MM.1S (cell line): Measurements from ENCODE around the gene ADRA1B.

Experiments used
- DNase-seq: peaks from one replicate; pipeline ENCODE4 v3.0.0-alpha.2; 2015
- H2AFZ ChIP-seq: fragments of 300-600 bp; sonication (generic); 2 replicates; pipeline ENCODE4 v1.6.0; 2016; ENCODE audit warnings: antibody characterized with exemption, low read length
- H3F3A ChIP-seq: fragments of 300-600 bp; sonication (generic); 2 replicates; pipeline ENCODE4 v1.6.1; 2016; ENCODE audit warnings: mild to moderate bottlenecking, antibody characterized with exemption, low read length, moderate library complexity, mixed read lengths; ENCODE audit not compliant: insufficient read depth
- H3K27ac ChIP-seq: fragments of 300-600 bp; sonication (generic); 2 replicates; pipeline ENCODE4 v1.5.1; 2016; ENCODE audit warnings: mild to moderate bottlenecking, low read length
- H3K27me3 ChIP-seq: fragments of 300-600 bp; sonication (generic); replicated peaks from 2 replicates; pipeline ENCODE4 v1.6.0; 2016; ENCODE audit warnings: low read length; ENCODE audit not compliant: insufficient read depth
- H3K36me3 ChIP-seq: fragments of 300-600 bp; sonication (generic); replicated peaks from 2 replicates; pipeline ENCODE4 v1.6.1; 2016; ENCODE audit warnings: mild to moderate bottlenecking, low read length, mixed read lengths; ENCODE audit not compliant: insufficient read depth
- H3K4me1 ChIP-seq: fragments of 300-600 bp; sonication (generic); 2 replicates; pipeline ENCODE4 v1.6.1; 2016; ENCODE audit warnings: low read length, mixed read lengths
- H3K4me2 ChIP-seq: fragments of 300-600 bp; sonication (generic); 2 replicates; pipeline ENCODE4 v1.6.0; 2016; ENCODE audit warnings: low read depth, low read length
- H3K4me3 ChIP-seq: fragments of 300-600 bp; sonication (generic); 2 replicates; pipeline ENCODE4 v1.5.1; 2016; ENCODE audit warnings: low read length, mixed read lengths
- H3K79me2 ChIP-seq: fragments of 300-600 bp; sonication (generic); 2 replicates; pipeline ENCODE4 v1.6.1; 2016; ENCODE audit warnings: mixed run types, low read length, mixed read lengths
- H3K9ac ChIP-seq: fragments of 300-600 bp; sonication (generic); 2 replicates; pipeline ENCODE4 v1.6.1; 2016; ENCODE audit warnings: low read length, mixed read lengths
- H3K9me2 ChIP-seq: fragments of 300-600 bp; sonication (generic); replicated peaks from 2 replicates; pipeline ENCODE4 v1.6.1; 2016; ENCODE audit warnings: mild to moderate bottlenecking, low read length, mixed read lengths; ENCODE audit not compliant: insufficient read depth
- H3K9me3 ChIP-seq: fragments of 300-600 bp; sonication (generic); replicated peaks from 2 replicates; pipeline ENCODE4 v1.6.1; 2016; ENCODE audit warnings: mild to moderate bottlenecking, low read length, mixed read lengths; ENCODE audit not compliant: insufficient read depth
- H4K20me1 ChIP-seq: fragments of 300-600 bp; sonication (generic); 2 replicates; pipeline ENCODE4 v1.6.1; 2016; ENCODE audit warnings: mild to moderate bottlenecking, low read length, moderate library complexity, mixed read lengths; ENCODE audit not compliant: insufficient read depth
- CTCF ChIP-seq: fragments of 300-600 bp; sonication (generic); IDR thresholded peaks from 2 replicates; pipeline ENCODE4 v1.5.1; 2016; ENCODE audit warnings: antibody characterized with exemption, low read length, mixed read lengths
- EZH2 ChIP-seq: fragments of 300-600 bp; sonication (generic); optimal IDR thresholded peaks from 2 replicates; pipeline ENCODE3; 2017; ENCODE audit warnings: low read depth, mild to moderate bottlenecking, antibody characterized with exemption, low read length, mixed read lengths
- EZH2phosphoT487 ChIP-seq: fragments of 300-600 bp; sonication (generic); IDR thresholded peaks from 2 replicates; pipeline ENCODE4 v1.6.1; 2018; ENCODE audit warnings: antibody characterized with exemption, low read length

ADRA1B gene

GRCh38 chr5:159893040-159893695, 23.1 kb upstream of the ADRA1B start:
- H3K36me3 ChIP-seq, result no peaks in the 10 kb centered on the region
- no peak overlapping the region for H3K9ac ChIP-seq
- no peak overlapping the region for H3K4me2 ChIP-seq
- no peaks in the 10 kb centered on the region for H4K20me1 ChIP-seq
- TF ChIP-seq CTCF (no peak), EZH2 (no peak), EZH2phosphoT487 (no peak)
- no peaks in the 10 kb centered on the region for H3K4me1 ChIP-seq
- H3K9me3 ChIP-seq, result no peaks in the 10 kb centered on the region
- no peaks in the 10 kb centered on the region for H3F3A ChIP-seq
- H2AFZ ChIP-seq, result no peak overlapping the region
- H3K9me2 ChIP-seq, result no peaks in the 10 kb centered on the region
- H3K4me3 ChIP-seq, result no peak overlapping the region
- no peak for DNase-seq
- no peaks in the 10 kb centered on the region for H3K79me2 ChIP-seq
- no peaks in the 10 kb centered on the region for H3K27me3 ChIP-seq
- H3K27ac ChIP-seq, result no peak overlapping the region

GRCh38 chr5:159894149-159894720, 22.0 kb upstream of the ADRA1B start:
- Histone ChIP-seq H3K9me2 (no peaks in the 10 kb centered on the region), H3K27ac (no peak overlapping the region)

GRCh38 chr5:159897786-159898393, 18.4 kb upstream of the ADRA1B start:
- H3K36me3 ChIP-seq, result no peaks in the 10 kb centered on the region
- no peak for TF ChIP-seq EZH2
- no peak overlapping the region for H3K4me3 ChIP-seq
- no peaks in the 10 kb centered on the region for H3K4me1 ChIP-seq
- H3K27me3 ChIP-seq, result no peaks in the 10 kb centered on the region
- no peaks in the 10 kb centered on the region for H3K9me3 ChIP-seq
- no peak overlapping the region for H2AFZ ChIP-seq
- H4K20me1 ChIP-seq, result no peaks in the 10 kb centered on the region
- no peak for DNase-seq
- H3K9me2 ChIP-seq, result no peaks in the 10 kb centered on the region
- no peak overlapping the region for H3K4me2 ChIP-seq
- H3K9ac ChIP-seq, result no peak overlapping the region
- H3K79me2 ChIP-seq, result no peaks in the 10 kb centered on the region
- H3K27ac ChIP-seq, result no peak overlapping the region
- no peaks in the 10 kb centered on the region for H3F3A ChIP-seq

More at GRCh38 chr5:159894149-159894720, 22.0 kb upstream of the ADRA1B start:
- Histone ChIP-seq H3K4me3 (no peak overlapping the region), H3K36me3 (no peaks in the 10 kb centered on the region), H3K27me3 (no peaks in the 10 kb centered on the region), H2AFZ (no peak overlapping the region), H3K9ac (no peak overlapping the region), H3K9me3 (no peaks in the 10 kb centered on the region), H3K4me2 (no peak overlapping the region), H3K79me2 (no peaks in the 10 kb centered on the region), H4K20me1 (no peaks in the 10 kb centered on the region), H3K4me1 (no peaks in the 10 kb centered on the region), H3F3A (no peaks in the 10 kb centered on the region)
- TF ChIP-seq CTCF, result no peak
- no peak for TF ChIP-seq EZH2phosphoT487
- TF ChIP-seq EZH2, result no peak
- no peak for DNase-seq
